SU-DHL-6 (cell line): ENCODE results near the gene EPHX1.

Experiments used
- H2AFZ ChIP-seq: fragments of 200-600 bp; sonication (generic); 2 replicates; pipeline ENCODE4 v1.6.1; 2014; ENCODE audit warnings: low read depth, mild to moderate bottlenecking, moderate library complexity, mixed read lengths, antibody characterized with exemption, low read length; ENCODE audit not compliant: severe bottlenecking
- H3F3A ChIP-seq: fragments of 200-600 bp; shearing (Covaris generic); 2 replicates; pipeline ENCODE4 v1.6.0; 2016; ENCODE audit warnings: antibody characterized with exemption, mild to moderate bottlenecking; ENCODE audit not compliant: insufficient read depth
- H3K27ac ChIP-seq: fragments of 200-600 bp; sonication (generic); 2 replicates; pipeline ENCODE4 v1.5.1; 2016; ENCODE audit warnings: low read depth, mild to moderate bottlenecking, low read length, moderate library complexity, mixed read lengths
- H3K27me3 ChIP-seq: fragments of 200-600 bp; sonication (generic), shearing (Covaris generic); 2 replicates; pipeline ENCODE4 v1.6.0; 2014; ENCODE audit warnings: mild to moderate bottlenecking, low read length
- H3K36me3 ChIP-seq: fragments of 200-600 bp; sonication (generic); 2 replicates; pipeline ENCODE4 v1.6.1; 2014; ENCODE audit warnings: mild to moderate bottlenecking, low read length, mixed read lengths
- H3K4me2 ChIP-seq: fragments of 300-600, 200-600 bp; shearing (Covaris generic), sonication (generic); 2 replicates; pipeline ENCODE4 v1.6.0; 2014; ENCODE audit warnings: low read length, low read depth, mild to moderate bottlenecking; ENCODE audit not compliant: poor library complexity, severe bottlenecking
- H3K4me3 ChIP-seq: fragments of 200-600 bp; sonication (generic); 2 replicates; pipeline ENCODE4 v1.5.1; 2014; ENCODE audit warnings: antibody characterized with exemption, low read length, mild to moderate bottlenecking, mixed read lengths; ENCODE audit not compliant: insufficient read depth, poor library complexity, severe bottlenecking
- H3K79me2 ChIP-seq: fragments of 200-600 bp; sonication (generic); 2 replicates; pipeline ENCODE4 v1.6.1; 2014; ENCODE audit warnings: mild to moderate bottlenecking, low read length, moderate library complexity; ENCODE audit not compliant: insufficient read depth
- H3K9ac ChIP-seq: fragments of 200-600 bp; sonication (generic); 2 replicates; pipeline ENCODE4 v1.7.0; 2014; ENCODE audit warnings: mild to moderate bottlenecking, low read length
- H3K9me2 ChIP-seq: fragments of 200-600 bp; sonication (generic); replicated peaks from 2 replicates; pipeline ENCODE4 v1.6.1; 2014; ENCODE audit warnings: low read length; ENCODE audit not compliant: insufficient read depth
- H3K9me3 ChIP-seq: fragments of 200-600 bp; sonication (generic); 2 replicates; pipeline ENCODE4 v1.6.1; 2014; ENCODE audit warnings: low read length, mixed read lengths; ENCODE audit not compliant: insufficient read depth
- H4K20me1 ChIP-seq: fragments of 200-600 bp; sonication (generic); 2 replicates; pipeline ENCODE4 v1.6.1; 2014; ENCODE audit warnings: low read depth, mild to moderate bottlenecking, antibody characterized with exemption, low read length, moderate library complexity, mixed read lengths
- EZH2phosphoT487 ChIP-seq: fragments of 200-600 bp; sonication (generic), shearing (Covaris generic); conservative IDR thresholded peaks from 2 replicates; pipeline ENCODE4 v1.6.1; 2018; ENCODE audit warnings: mild to moderate bottlenecking, antibody characterized with exemption, low read length, moderate library complexity, mixed read lengths
- TF ChIP-seq, protein P1 (sequence below): fragments of 200-600 bp; sonication (generic); IDR thresholded peaks from one replicate; pipeline ENCODE4 v1.5.1; 2017; ENCODE audit warnings: antibody characterized with exemption, mild to moderate bottlenecking, low read length, moderate library complexity; ENCODE audit not compliant: insufficient read depth, poor library complexity, severe bottlenecking

The EPHX1 gene

GRCh38 chr1:225892307-225892706, 82.4 kb downstream of the EPHX1 start:
- H4K20me1 ChIP-seq: no peaks in the 10 kb centered on the region
- no peak overlapping the region for H2AFZ ChIP-seq
- H3K27ac ChIP-seq: no peak overlapping the region
- TF ChIP-seq, protein P1, sequence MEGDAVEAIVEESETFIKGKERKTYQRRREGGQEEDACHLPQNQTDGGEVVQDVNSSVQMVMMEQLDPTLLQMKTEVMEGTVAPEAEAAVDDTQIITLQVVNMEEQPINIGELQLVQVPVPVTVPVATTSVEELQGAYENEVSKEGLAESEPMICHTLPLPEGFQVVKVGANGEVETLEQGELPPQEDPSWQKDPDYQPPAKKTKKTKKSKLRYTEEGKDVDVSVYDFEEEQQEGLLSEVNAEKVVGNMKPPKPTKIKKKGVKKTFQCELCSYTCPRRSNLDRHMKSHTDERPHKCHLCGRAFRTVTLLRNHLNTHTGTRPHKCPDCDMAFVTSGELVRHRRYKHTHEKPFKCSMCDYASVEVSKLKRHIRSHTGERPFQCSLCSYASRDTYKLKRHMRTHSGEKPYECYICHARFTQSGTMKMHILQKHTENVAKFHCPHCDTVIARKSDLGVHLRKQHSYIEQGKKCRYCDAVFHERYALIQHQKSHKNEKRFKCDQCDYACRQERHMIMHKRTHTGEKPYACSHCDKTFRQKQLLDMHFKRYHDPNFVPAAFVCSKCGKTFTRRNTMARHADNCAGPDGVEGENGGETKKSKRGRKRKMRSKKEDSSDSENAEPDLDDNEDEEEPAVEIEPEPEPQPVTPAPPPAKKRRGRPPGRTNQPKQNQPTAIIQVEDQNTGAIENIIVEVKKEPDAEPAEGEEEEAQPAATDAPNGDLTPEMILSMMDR: no peak
- TF ChIP-seq EZH2phosphoT487: no peak
- no peak overlapping the region for H3K9ac ChIP-seq
- no peaks in the 10 kb centered on the region for H3K36me3 ChIP-seq
- no peaks in the 10 kb centered on the region for H3K27me3 ChIP-seq
- H3K9me2 ChIP-seq: no peaks in the 10 kb centered on the region
- no peaks in the 10 kb centered on the region for H3K79me2 ChIP-seq
- H3K9me3 ChIP-seq: no peaks in the 10 kb centered on the region
- H3F3A ChIP-seq: 0 out of 2 replicates have a peak, but pooled peaks cover under 1% of the 10 kb centered on the region
- no peak overlapping the region for H3K4me3 ChIP-seq
- H3K4me2 ChIP-seq: no peak overlapping the region
